Stimulated activated CD8-positive, alpha-beta memory T cell treated with anti-CD3 and anti-CD28 coated beads, Interleukin-7, amount 100 ng/mL, for 4 hours (primary cell): ENCODE data around the gene ASCL3.
"Not testable (repeated sequence)": the region's sequence is repeated elsewhere in the genome, so short reads cannot be mapped to it uniquely, and the experiment has no call there.

ENCODE experiments used
- DNase-seq, 2 donors: peaks; one replicate each; pipeline ENCODE4 v3.0.0-alpha.2; 2020; ENCODE audit warnings: low read depth in 2 of 2

Gene ASCL3

GRCh38 chr11:8942518-8943066 lies at the start of gene ASCL3:
Gene ASCL3, minus strand, starts transcription at chr11:8943016. Its CDS starts 4,855 bp downstream, at chr11:8938161.
- DNase-seq = no peak

GRCh38 chr11:8989453-8989852 lies 46.6 kb upstream of the ASCL3 start:
- no peak for DNase-seq

GRCh38 chr11:8988329-8989234 lies 45.8 kb upstream of the ASCL3 start:
- DNase-seq = no peak

GRCh38 chr11:8987446-8987845 lies 44.6 kb upstream of the ASCL3 start:
- no peak for DNase-seq

- not testable (repeated sequence) for DNase-seq
These were observed 44.0 kb upstream of the ASCL3 start for GRCh38 chr11:8986772-8987171.

- DNase-seq = no peak
These were observed 42.6 kb upstream of the ASCL3 start for GRCh38 chr11:8985462-8985861.

GRCh38 chr11:8983552-8983951 lies 40.7 kb upstream of the ASCL3 start:
- DNase-seq = no peak

- DNase-seq = no peak
These were observed 37.7 kb upstream of the ASCL3 start for GRCh38 chr11:8980485-8980884.

GRCh38 chr11:8979365-8979764 lies 36.5 kb upstream of the ASCL3 start:
- DNase-seq = not testable (repeated sequence)

GRCh38 chr11:8973121-8973520 lies 30.3 kb upstream of the ASCL3 start:
- no peak for DNase-seq

GRCh38 chr11:8971924-8972316 lies 29.1 kb upstream of the ASCL3 start:
- no peak for DNase-seq

- DNase-seq = no peak
These were observed 28.5 kb upstream of the ASCL3 start for GRCh38 chr11:8971196-8971923.

- DNase-seq = no peak
These were observed 24.4 kb upstream of the ASCL3 start for GRCh38 chr11:8967184-8967583.

GRCh38 chr11:8964324-8965320 lies 21.8 kb upstream of the ASCL3 start, which contains the start of gene TMEM9B:
Gene TMEM9B, minus strand, starts transcription at chr11:8964442. Its CDS starts 129 bp downstream, at chr11:8964313.
- peak; percentile 45 to 73 for DNase-seq

- peak; percentile 60 to 71 for DNase-seq
These were observed 20.9 kb upstream of the ASCL3 start for GRCh38 chr11:8963569-8964323.

GRCh38 chr11:8962841-8963240 lies 20.0 kb upstream of the ASCL3 start:
- no peak for DNase-seq

GRCh38 chr11:8961401-8961800 lies 18.6 kb upstream of the ASCL3 start:
- no peak for DNase-seq

- DNase-seq = no peak
These were observed 16.8 kb upstream of the ASCL3 start for GRCh38 chr11:8959546-8960166.

GRCh38 chr11:8956860-8957259 lies 14.0 kb upstream of the ASCL3 start:
- DNase-seq = no peak

- no peak for DNase-seq
These were observed 6.1 kb upstream of the ASCL3 start for GRCh38 chr11:8948886-8949285.
